H9 (cell line): ENCODE results near the gene HSD11B1. TPM values are rescaled to one million over a fixed set of nuclear protein-coding genes. Genes with fewer than 3 reads are reported as not detected.

Experiments used
- DNase-seq: peaks from one replicate; pipeline ENCODE4 v3.0.0-alpha.2; 2017
- H2AFZ ChIP-seq: one replicate; pipeline ENCODE4 v1.6.1; 2013; ENCODE audit warnings: mild to moderate bottlenecking, low read length, control low read depth, moderate library complexity
- H2AK5ac ChIP-seq: 2 replicates; pipeline ENCODE4 v1.6.1; 2013; ENCODE audit warnings: low read length, control low read depth, mixed read lengths; ENCODE audit not compliant: insufficient read length
- H2BK120ac ChIP-seq: one replicate; pipeline ENCODE4 v1.6.1; 2013; ENCODE audit warnings: low read depth, mild to moderate bottlenecking, low read length, control low read depth, inconsistent platforms; ENCODE audit not compliant: poor library complexity, severe bottlenecking
- H2BK12ac ChIP-seq: 2 replicates; pipeline ENCODE4 v1.6.1; 2013; ENCODE audit warnings: low read length, control low read depth, mixed read lengths, low read depth; ENCODE audit not compliant: insufficient read length
- H2BK15ac ChIP-seq: 2 replicates; pipeline ENCODE4 v1.6.1; 2013; ENCODE audit warnings: low read depth, low read length, control low read depth
- H2BK20ac ChIP-seq: one replicate; pipeline ENCODE4 v1.6.1; 2013; ENCODE audit warnings: low read depth, mild to moderate bottlenecking, low read length, control low read depth, inconsistent platforms; ENCODE audit not compliant: poor library complexity, severe bottlenecking
- H2BK5ac ChIP-seq: 2 replicates; pipeline ENCODE4 v1.6.1; 2013; ENCODE audit warnings: low read length, control low read depth, mixed read lengths; ENCODE audit not compliant: insufficient read length
- H3K14ac ChIP-seq: 2 replicates; pipeline ENCODE4 v1.6.1; 2013; ENCODE audit warnings: low read length, control low read depth; ENCODE audit not compliant: insufficient read depth
- H3K18ac ChIP-seq: 2 replicates; pipeline ENCODE4 v1.6.1; 2013; ENCODE audit warnings: low read depth, mild to moderate bottlenecking, mixed read lengths, low read length, control low read depth; ENCODE audit not compliant: insufficient read length
- H3K23ac ChIP-seq: 2 replicates; pipeline ENCODE4 v1.6.1; 2013; ENCODE audit warnings: low read length, control low read depth, mixed read lengths, low read depth; ENCODE audit not compliant: insufficient read length
- H3K23me2 ChIP-seq: 2 replicates; pipeline ENCODE4 v1.6.1; 2013; ENCODE audit warnings: low read depth, mild to moderate bottlenecking, mixed read lengths, low read length, control low read depth; ENCODE audit not compliant: insufficient read length, poor library complexity, severe bottlenecking
- H3K27ac ChIP-seq: 2 replicates; pipeline ENCODE4 v1.5.1; 2013; ENCODE audit warnings: low read length, control low read depth, mixed read lengths, low read depth; ENCODE audit not compliant: insufficient read length
- H3K27me3 ChIP-seq: 2 replicates; pipeline ENCODE4 v1.6.1; 2013; ENCODE audit warnings: low read length, control low read depth, inconsistent platforms; ENCODE audit not compliant: insufficient read depth
- H3K4ac ChIP-seq: 2 replicates; pipeline ENCODE4 v1.6.1; 2013; ENCODE audit warnings: low read depth, mild to moderate bottlenecking, control low read depth, inconsistent platforms, low read length, moderate library complexity
- H3K4me1 ChIP-seq: 2 replicates; pipeline ENCODE4 v1.6.1; 2013; ENCODE audit warnings: low read length, control low read depth, inconsistent platforms; ENCODE audit not compliant: insufficient read depth
- H3K4me2 ChIP-seq: 2 replicates; pipeline ENCODE4 v1.6.1; 2013; ENCODE audit warnings: low read length, control low read depth, mixed read lengths; ENCODE audit not compliant: insufficient read length, insufficient read depth
- H3K56ac ChIP-seq: 2 replicates; pipeline ENCODE4 v1.6.1; 2013; ENCODE audit warnings: low read depth, mild to moderate bottlenecking, mixed read lengths, low read length, control low read depth; ENCODE audit not compliant: insufficient read length
- H3K79me1 ChIP-seq: 2 replicates; pipeline ENCODE4 v1.6.1; 2013; ENCODE audit warnings: low read depth, mild to moderate bottlenecking, moderate library complexity, low read length, control low read depth, inconsistent platforms; ENCODE audit not compliant: insufficient read depth, poor library complexity, severe bottlenecking
- H3K79me2 ChIP-seq: 2 replicates; pipeline ENCODE4 v1.6.1; 2013; ENCODE audit warnings: low read length, control low read depth, inconsistent platforms; ENCODE audit not compliant: insufficient read depth
- H3K9ac ChIP-seq: 2 replicates; pipeline ENCODE4 v1.6.1; 2013; ENCODE audit warnings: low read length, control low read depth, mixed read lengths; ENCODE audit not compliant: insufficient read length; ENCODE audit errors: extremely low read depth
- H3K9me3 ChIP-seq: one replicate; pipeline ENCODE4 v1.6.1; 2013; ENCODE audit warnings: low read depth, low read length, inconsistent platforms; ENCODE audit not compliant: control insufficient read depth
- H3T11ph ChIP-seq: one replicate; pipeline ENCODE4 v1.6.1; 2013; ENCODE audit warnings: mild to moderate bottlenecking, low read length, control low read depth, inconsistent platforms
- H4K20me1 ChIP-seq: one replicate; pipeline ENCODE4 v1.6.1; 2013; ENCODE audit not compliant: control insufficient read depth, insufficient read length, insufficient read depth
- H4K5ac ChIP-seq: 2 replicates; pipeline ENCODE4 v1.6.1; 2013; ENCODE audit warnings: low read depth, mild to moderate bottlenecking, mixed read lengths, low read length, control low read depth; ENCODE audit not compliant: insufficient read length
- H4K8ac ChIP-seq: replicated peaks from 2 replicates; pipeline ENCODE4 v1.6.1; 2013; ENCODE audit warnings: low read length, control low read depth, mixed read lengths, low read depth; ENCODE audit not compliant: insufficient read length
- H4K91ac ChIP-seq: 2 replicates; pipeline ENCODE4 v1.6.1; 2013; ENCODE audit warnings: low read depth, mild to moderate bottlenecking, moderate library complexity, mixed read lengths, low read length, control low read depth; ENCODE audit not compliant: insufficient read length
- H3K27ac Mint-ChIP-seq, 3 experiments: 2 replicates in 2 of 3; 3 replicates in 1 of 3; pipeline ENCODE4 v1.8.0; 2020 to 2021; ENCODE audit warnings: mixed read lengths in 3 of 3, mild to moderate bottlenecking in 1 of 3, moderate library complexity in 1 of 3
- H3K27me3 Mint-ChIP-seq: 2 replicates; pipeline ENCODE4 v1.8.0; 2021; ENCODE audit warnings: low read depth, mild to moderate bottlenecking, moderate library complexity, mixed read lengths
- H3K36me3 Mint-ChIP-seq, 3 experiments: 2 replicates in 2 of 3; 3 replicates in 1 of 3; pipeline ENCODE4 v1.8.0; 2020 to 2021; ENCODE audit warnings: low read depth in 3 of 3, mixed read lengths in 3 of 3; ENCODE audit not compliant: insufficient read depth in 1 of 3
- H3K4me1 Mint-ChIP-seq, 2 experiments: 2 replicates each; pipeline ENCODE4 v1.8.0; 2020; ENCODE audit warnings: mixed read lengths in 2 of 2
- H3K4me3 Mint-ChIP-seq, 2 experiments: 2 replicates in 1 of 2; 3 replicates in 1 of 2; pipeline ENCODE4 v1.8.0; 2020 to 2021; ENCODE audit warnings: mild to moderate bottlenecking in 2 of 2, mixed read lengths in 2 of 2, moderate library complexity in 1 of 2
- H3K9me3 Mint-ChIP-seq, 2 experiments: 2 replicates in 1 of 2; 3 replicates in 1 of 2; pipeline ENCODE4 v1.8.0; 2020; ENCODE audit warnings: mild to moderate bottlenecking in 2 of 2, mixed read lengths in 2 of 2, moderate library complexity in 1 of 2
- WGBS: extraction: QIAGEN DNeasy Blood & Tissue Kit; methylation state at CpG from one replicate; pipeline ENCODE4 v1.1.7; 2013; ENCODE audit warnings: missing lambda C conversion rate, low lambda C conversion rate, mixed read lengths; ENCODE audit not compliant: insufficient read length; ENCODE audit errors: extremely low coverage; 5-methylcytosine and 5-hydroxymethylcytosine counted together
- total RNA-seq: library from RNA; stranded (reverse); gene quantifications from 2 replicates; pipeline ENCODE4 v1.2.1, GENCODE V29; 2021
- TF ChIP-seq, protein P1 (sequence below): fragments of 200-600 bp; sonication (generic); conservative IDR thresholded peaks from 3 replicates; pipeline ENCODE4 v1.8.0; 2021; ENCODE audit warnings: antibody characterized with exemption, mild to moderate bottlenecking

HSD11B1 gene
- total RNA-seq, 1 experiment from 2014 or later = not detected

DNA sequence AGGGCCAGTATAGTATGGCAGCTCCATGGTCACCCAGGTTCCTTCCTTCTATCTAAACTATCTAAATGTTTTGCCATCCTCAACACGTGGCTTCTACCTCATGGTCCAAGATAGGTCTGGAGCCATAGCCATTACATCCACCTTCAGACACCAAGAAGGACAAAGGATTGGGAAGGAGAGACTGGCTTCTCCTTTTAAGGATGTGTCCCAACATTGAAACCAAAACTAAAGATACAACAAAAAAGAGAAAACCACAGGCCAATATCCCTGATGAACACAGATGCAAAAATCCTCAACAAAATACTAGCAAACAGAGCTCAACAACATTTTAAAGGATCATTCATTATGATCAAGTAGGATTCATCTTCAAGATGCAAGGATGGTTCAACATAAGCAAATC, 24.8 kb downstream of the HSD11B1 start:
- H3K23ac ChIP-seq = no peak overlapping the region
- no peak overlapping the region for H3K27ac Mint-ChIP-seq

More for the DNA sequence above, 24.8 kb downstream of the HSD11B1 start:
- Histone ChIP-seq H3K27ac (no peak overlapping the region), H3K9ac (no peak overlapping the region), H3K23me2 (no peaks in the 10 kb centered on the region), H3K79me1 (no peaks in the 10 kb centered on the region), H3K14ac (no peak overlapping the region), H2BK12ac (no peak overlapping the region), H3K18ac (no peak overlapping the region), H2BK20ac (no peak overlapping the region), H3K4ac (no peak overlapping the region), H4K91ac (no peak overlapping the region), H3K79me2 (no peaks in the 10 kb centered on the region), H2AK5ac (no peak overlapping the region), H3K9me3 (no peaks in the 10 kb centered on the region), H3K4me2 (no peak overlapping the region), H3K56ac (no peak overlapping the region), H2BK5ac (no peak overlapping the region), H4K5ac (no peak overlapping the region), H4K8ac (no peak overlapping the region), H3T11ph (no peak overlapping the region), H4K20me1 (no peaks in the 10 kb centered on the region), H3K27me3 (no peaks in the 10 kb centered on the region), H2AFZ (no peak overlapping the region), H3K4me1 (no peaks in the 10 kb centered on the region), H2BK120ac (no peak overlapping the region), H2BK15ac (no peak overlapping the region)
- TF ChIP-seq, protein P1, sequence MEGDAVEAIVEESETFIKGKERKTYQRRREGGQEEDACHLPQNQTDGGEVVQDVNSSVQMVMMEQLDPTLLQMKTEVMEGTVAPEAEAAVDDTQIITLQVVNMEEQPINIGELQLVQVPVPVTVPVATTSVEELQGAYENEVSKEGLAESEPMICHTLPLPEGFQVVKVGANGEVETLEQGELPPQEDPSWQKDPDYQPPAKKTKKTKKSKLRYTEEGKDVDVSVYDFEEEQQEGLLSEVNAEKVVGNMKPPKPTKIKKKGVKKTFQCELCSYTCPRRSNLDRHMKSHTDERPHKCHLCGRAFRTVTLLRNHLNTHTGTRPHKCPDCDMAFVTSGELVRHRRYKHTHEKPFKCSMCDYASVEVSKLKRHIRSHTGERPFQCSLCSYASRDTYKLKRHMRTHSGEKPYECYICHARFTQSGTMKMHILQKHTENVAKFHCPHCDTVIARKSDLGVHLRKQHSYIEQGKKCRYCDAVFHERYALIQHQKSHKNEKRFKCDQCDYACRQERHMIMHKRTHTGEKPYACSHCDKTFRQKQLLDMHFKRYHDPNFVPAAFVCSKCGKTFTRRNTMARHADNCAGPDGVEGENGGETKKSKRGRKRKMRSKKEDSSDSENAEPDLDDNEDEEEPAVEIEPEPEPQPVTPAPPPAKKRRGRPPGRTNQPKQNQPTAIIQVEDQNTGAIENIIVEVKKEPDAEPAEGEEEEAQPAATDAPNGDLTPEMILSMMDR = no peak
- Mint-ChIP-seq H3K4me1 (no peaks in the 10 kb centered on the region), H3K4me3 (no peak overlapping the region), H3K27me3 (peaks cover 21% of the 10 kb centered on the region), H3K9me3 (no peaks in the 10 kb centered on the region), H3K36me3 (no peaks in the 10 kb centered on the region)
- DNase-seq = no peak
- WGBS = no CpG with 5 or more reads among the region's 1 CpG
